ENCODE measurements around the gene ADRA1B.
A peak's percentile ranks its signal among the peaks of the same experiment; 100 is the strongest.

Gene ADRA1B

DNA sequence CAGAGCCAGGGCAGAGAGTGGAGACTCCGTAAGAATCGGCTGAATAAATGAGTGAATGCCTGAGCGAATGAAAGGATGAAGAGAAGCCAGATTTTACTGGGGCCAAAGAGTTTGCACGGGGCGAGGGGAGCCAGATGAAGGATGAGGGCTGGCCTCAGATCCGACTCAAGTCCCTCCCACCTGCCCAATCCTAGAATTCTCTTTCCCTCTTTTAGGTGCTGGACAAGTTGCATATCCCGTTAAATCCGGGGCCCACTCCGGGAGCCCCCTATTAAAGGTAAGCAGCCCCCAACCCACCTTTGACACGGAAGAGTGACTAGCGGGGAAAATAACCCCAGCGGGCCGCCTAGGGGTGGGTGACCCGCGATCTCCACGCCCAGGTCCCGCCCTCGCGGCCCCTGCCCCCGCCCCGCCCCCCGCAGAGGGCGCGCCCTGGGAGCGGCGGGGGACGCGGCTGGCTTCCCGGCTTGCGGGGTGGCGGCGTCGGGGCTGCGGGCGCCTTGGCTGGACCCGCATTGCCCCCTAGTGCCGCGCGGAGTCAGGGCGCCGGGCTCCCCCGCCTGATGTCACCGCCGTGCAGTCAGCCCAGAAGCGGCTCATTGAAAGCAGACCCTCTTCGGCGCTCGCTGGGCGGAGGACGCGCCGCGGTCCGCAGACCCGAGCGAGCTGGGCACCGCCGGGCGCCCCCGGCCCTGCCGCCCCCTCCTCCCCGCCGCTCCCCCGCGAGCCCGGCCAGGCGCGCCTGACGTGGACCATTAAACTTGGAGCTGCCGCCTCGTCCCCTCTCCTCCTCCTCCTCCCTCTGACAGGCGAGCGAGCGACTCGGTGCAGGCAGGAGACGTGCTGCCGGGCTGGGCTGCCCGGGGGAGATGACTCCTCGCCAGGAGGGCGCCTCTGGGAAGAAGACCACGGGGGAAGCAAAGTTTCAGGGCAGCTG is at the start of gene ADRA1B:
Gene ADRA1B (plus strand): TSS at position 579 of the 937 bp plus-strand sequence. CDS start 424 bp downstream, outside the sequence.
- TF ChIP-seq, protein P1, sequence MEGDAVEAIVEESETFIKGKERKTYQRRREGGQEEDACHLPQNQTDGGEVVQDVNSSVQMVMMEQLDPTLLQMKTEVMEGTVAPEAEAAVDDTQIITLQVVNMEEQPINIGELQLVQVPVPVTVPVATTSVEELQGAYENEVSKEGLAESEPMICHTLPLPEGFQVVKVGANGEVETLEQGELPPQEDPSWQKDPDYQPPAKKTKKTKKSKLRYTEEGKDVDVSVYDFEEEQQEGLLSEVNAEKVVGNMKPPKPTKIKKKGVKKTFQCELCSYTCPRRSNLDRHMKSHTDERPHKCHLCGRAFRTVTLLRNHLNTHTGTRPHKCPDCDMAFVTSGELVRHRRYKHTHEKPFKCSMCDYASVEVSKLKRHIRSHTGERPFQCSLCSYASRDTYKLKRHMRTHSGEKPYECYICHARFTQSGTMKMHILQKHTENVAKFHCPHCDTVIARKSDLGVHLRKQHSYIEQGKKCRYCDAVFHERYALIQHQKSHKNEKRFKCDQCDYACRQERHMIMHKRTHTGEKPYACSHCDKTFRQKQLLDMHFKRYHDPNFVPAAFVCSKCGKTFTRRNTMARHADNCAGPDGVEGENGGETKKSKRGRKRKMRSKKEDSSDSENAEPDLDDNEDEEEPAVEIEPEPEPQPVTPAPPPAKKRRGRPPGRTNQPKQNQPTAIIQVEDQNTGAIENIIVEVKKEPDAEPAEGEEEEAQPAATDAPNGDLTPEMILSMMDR (IDR thresholded peaks at IDR 0.05; ENCODE audit: insufficient read depth, low read depth, low read length, missing control alignments): peak; percentile 41
- DNase-seq (ENCODE audit: low read depth): peak; percentile 32
- no peak within 1 kb of the TSS for H3K4me3 ChIP-seq (ENCODE audit: low read depth, low read length)

DNA sequence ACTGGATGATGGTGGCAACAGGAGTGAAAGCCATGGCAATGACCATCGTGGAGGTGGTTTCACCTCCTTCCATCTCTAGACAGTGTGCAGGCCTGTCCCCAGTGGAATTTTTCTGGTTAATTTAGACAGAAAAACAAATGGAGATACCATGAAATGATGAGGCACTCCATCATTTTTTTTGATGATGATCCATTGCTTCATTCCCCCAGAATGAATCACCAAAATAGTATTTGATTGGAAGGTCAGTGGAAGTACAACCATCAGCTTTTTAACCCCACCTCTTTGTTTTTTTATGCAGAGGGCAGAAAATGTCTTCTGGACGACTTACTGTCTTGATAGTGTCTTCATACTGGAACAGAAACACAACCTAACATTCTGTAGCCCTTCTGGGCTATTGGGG is 42.6 kb upstream of the ADRA1B start:
- TF ChIP-seq, protein P1 (IDR thresholded peaks at IDR 0.05; ENCODE audit: insufficient read depth, low read depth, low read length, missing control alignments): no peak
- H3K4me3 ChIP-seq (ENCODE audit: low read depth, low read length): no peak overlapping the region

DNA sequence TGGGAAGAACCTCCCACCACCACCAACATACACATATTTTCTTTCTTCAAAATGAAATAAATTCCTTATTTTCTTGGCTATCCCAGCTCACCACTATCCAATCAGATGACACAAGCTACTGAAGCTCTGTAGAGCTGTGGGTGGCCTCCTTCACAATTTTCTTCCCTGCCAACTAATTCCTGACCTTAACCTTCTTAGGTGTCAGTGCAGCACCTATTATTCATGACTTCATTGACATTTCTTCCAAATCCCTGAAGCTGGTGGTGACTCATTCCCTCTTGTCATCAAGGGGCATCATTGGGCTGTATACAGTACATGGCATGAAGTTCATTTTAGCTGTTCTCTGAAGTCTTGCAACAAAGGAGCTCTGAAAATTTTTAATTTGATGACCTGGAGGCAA is 42.0 kb upstream of the ADRA1B start:
- DNase-seq (ENCODE audit: low read depth): no peak
- no peak overlapping the region for H3K4me3 ChIP-seq (ENCODE audit: low read depth, low read length)
- TF ChIP-seq, protein P1 (IDR thresholded peaks at IDR 0.05; ENCODE audit: insufficient read depth, low read depth, low read length, missing control alignments): no peak

More for the DNA sequence above, 42.6 kb upstream of the ADRA1B start:
- no peak for DNase-seq (ENCODE audit: low read depth)

DNA sequence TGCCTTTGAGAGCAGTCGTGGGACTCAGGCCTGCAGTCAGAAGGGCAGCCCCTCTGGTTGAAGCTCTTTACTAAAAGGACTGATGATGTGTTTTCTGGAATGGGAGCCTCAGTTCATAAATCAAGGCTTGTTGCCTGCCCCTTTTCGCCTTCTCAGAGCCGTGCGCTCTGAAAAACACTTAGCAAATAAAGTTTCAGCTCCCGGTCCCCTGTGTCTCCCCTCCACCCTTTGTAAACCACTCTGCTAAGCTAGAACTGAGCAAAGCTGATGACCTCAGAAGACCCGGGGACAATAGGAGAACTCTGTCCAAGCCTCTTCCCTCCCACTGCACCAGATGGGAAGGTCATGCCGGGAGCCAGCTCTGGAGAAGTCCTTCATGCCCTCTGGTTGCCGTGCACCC is 39.3 kb upstream of the ADRA1B start:
- DNase-seq (ENCODE audit: low read depth): no peak
- TF ChIP-seq, protein P1 (IDR thresholded peaks at IDR 0.05; ENCODE audit: insufficient read depth, low read depth, low read length, missing control alignments): no peak
- H3K4me3 ChIP-seq (ENCODE audit: low read depth, low read length): no peak overlapping the region

DNA sequence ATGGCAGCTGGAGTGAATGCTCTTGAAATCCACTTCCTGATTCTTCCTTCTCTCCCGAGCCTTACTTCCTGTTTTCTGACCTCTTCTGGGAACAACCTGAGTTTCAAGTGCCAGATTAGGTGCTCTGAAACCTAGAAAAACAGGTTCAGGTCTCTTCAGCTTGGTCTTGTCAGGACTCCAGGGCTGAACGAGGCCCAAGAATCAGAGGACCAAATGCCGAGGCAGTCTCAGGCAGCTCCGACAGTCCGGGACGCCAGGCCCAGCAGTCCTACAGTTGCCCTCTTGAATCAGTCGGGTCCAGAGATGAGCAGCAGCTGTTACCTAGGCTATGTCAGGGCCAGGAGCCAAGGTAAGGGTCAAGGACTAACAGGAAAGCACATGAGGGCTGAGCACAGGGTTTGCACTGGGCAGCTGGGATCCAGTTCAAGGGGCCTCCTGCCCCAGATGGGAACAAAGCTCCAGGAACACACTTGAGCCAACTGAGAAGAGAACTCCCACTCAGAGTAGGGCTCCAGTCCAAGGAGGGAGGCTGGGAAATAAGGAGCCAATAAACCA is 38.3 kb upstream of the ADRA1B start:
- TF ChIP-seq, protein P1 (IDR thresholded peaks at IDR 0.05; ENCODE audit: insufficient read depth, low read depth, low read length, missing control alignments): no peak
- no peak for DNase-seq (ENCODE audit: low read depth)
- no peak overlapping the region for H3K4me3 ChIP-seq (ENCODE audit: low read depth, low read length)

DNA sequence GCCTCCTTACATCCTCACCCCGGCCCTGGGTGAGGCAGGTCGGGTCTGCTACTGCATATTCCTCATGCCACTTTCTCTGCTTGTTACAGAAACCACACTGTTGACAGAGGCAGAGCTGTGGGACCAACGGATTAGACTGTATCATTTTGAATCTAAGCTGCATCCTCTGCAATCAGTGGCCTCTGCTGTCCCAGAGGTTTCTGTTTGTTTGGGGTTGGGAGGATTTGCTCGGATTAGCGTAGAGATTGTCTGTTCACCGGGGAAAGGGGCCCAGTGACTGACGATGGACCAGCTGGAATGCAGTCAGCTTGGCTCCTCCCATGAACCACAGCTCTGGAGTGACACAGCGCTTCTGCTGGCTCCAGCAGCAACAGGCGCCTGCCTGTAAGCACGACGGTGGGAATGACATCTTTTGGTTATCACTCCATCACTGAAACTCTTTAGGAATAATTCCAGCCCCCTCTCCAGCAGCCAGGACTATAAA is 37.3 kb upstream of the ADRA1B start:
- TF ChIP-seq, protein P1 (IDR thresholded peaks at IDR 0.05; ENCODE audit: insufficient read depth, low read depth, low read length, missing control alignments): no peak
- H3K4me3 ChIP-seq (ENCODE audit: low read depth, low read length): no peak overlapping the region
- no peak for DNase-seq (ENCODE audit: low read depth)

Data from GM12865 (cell line).